NCI-H1092 (cell line): ENCODE measurements around the gene PSMC3.

ENCODE experiments used
- DNase-seq: peaks from one replicate; lab custom pipeline; 2025; lab: John Stamatoyannopoulos, UW

Gene PSMC3

GRCh38 chr11:47443028-47443700 is 16.9 kb upstream of the PSMC3 start:
- DNase-seq = peak; percentile 59

GRCh38 chr11:47442514-47442913 is 16.3 kb upstream of the PSMC3 start:
- DNase-seq = no peak

- no peak for DNase-seq
These were observed 15.2 kb upstream of the PSMC3 start for GRCh38 chr11:47441421-47441820.

DNA sequence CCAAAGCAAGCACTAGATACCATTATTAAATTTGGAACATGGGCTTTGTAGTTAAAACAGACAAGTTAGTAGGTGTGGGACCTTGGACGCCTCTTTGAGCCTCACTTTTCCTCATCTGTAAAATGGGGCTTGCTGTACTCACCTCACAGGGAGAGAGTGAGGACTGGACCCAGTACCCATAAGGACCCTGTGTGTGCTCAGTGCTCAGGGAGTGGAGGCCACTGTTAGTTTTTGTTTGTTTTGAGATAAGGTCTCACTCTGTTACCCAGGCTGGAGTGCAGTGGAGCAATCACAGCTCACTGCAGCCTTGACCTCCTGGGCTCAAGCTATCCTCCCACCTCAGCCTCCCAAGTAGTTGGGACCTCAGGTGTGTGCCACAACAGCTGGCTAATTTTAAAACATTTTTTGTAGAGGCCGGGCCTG is 13.8 kb upstream of the PSMC3 start:
- DNase-seq = no peak

- DNase-seq = no peak
These were observed 12.5 kb upstream of the PSMC3 start for GRCh38 chr11:47438721-47439120.

DNA sequence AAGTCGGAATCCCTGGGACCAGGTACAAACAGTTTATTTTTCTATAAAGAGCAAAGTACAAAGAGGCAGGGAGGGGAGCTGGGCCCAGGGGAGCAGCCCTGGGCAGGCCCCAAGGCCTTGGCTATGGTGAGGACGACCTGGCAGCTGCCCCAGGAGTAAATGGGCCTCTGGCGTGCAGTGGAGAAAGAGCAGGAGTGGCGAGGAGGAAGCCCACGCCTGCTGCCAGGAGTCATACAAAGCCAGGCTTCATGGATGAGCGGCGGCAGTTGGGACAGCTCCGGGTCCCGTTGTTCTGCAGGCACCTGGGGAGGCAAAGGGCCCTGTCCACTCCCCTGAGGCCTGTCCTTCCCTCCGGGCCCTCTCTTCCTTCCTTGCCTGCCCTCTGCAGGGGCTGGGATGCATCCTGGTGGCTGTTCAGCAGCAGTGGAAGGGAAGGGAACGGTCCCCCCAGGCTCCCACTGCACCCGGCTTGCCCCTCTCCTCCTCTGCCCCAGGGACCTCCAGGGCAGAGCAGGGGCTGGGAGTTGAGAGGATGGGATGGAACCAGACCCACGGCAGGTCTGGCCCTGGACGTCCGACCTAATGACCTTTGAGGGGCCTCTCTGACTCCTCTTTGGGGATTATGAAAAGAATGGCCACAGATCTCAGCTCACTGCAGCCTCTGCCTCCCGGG is 11.6 kb upstream of the PSMC3 start:
- peak; percentile 77 for DNase-seq

- DNase-seq = no peak
These were observed 11.0 kb upstream of the PSMC3 start for GRCh38 chr11:47437218-47437745.

- no peak for DNase-seq
These were observed 10.5 kb upstream of the PSMC3 start for GRCh38 chr11:47436726-47437125.

- no peak for DNase-seq
These were observed 9.4 kb upstream of the PSMC3 start for GRCh38 chr11:47435687-47436086.

- no peak for DNase-seq
These were observed 8.0 kb upstream of the PSMC3 start for GRCh38 chr11:47434011-47434786.

DNA sequence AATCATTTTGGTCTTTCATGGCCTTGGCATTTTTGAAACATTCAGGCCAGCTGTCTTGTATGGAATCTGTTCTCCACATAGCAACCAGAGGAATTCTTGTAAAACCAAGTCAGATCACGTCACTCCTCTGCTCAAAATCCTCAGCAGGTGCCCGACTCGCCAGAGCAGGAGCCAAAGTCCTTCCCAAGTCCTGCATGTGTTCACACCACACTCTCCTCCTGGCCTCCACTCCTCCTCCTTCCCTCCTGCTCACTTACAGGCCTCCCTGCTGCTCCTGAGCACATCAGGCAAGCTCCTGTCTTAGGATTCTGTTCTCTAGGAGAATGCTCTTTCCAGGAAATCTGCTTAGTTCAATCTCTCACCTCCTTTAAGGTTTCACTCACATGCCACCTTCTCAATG is 6.9 kb upstream of the PSMC3 start:
- no peak for DNase-seq

GRCh38 chr11:47431356-47432083 is 5.3 kb upstream of the PSMC3 start:
- no peak for DNase-seq

- DNase-seq = no peak
These were observed 4.3 kb upstream of the PSMC3 start for GRCh38 chr11:47430524-47430923.

DNA sequence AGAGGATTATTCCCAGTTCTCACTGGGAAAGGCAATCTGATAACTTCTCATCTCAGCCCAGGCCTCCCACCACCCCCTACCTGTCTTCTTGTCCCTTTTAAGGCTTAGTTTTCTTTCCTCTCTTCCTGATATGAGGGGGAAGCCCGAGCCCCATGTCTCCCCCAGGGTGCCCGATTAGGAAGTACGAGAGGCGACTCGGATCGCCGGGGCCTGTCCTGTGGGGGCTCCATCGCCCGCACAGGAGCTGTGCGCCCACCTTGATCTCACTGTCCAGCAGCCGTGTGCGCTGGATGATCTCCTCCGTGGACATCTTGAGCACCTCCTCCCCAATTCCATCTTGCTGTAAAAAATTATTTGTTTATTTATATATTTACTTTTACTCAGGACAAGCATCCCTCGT is 628 bp downstream of the PSMC3 start:
- DNase-seq = no peak

GRCh38 chr11:47418454-47419259 is 7.6 kb downstream of the PSMC3 start:
- DNase-seq = no peak

DNA sequence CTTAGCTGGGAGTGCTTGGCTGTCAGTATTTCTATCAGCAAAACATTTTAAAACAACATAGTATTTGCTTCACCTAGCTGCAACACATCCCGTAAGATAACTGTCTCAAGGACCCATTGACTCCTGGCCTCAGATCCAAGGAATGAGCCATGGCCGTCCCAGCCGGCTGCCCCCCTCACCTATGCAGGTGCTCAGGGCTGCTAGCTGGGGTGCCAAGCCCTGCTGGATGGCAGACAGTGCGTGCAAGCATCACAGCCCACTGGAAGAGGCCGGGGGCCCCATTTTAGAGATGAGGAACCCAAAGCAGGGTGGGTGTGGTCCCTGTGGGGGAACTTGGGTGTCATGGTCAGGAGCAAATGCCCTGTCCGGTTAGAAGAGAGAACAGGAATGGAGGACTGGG is 8.5 kb downstream of the PSMC3 start:
- no peak for DNase-seq

- no peak for DNase-seq
These were observed 10.2 kb downstream of the PSMC3 start for GRCh38 chr11:47415949-47416472.

GRCh38 chr11:47415091-47415854 is 11.0 kb downstream of the PSMC3 start:
- no peak for DNase-seq

GRCh38 chr11:47414685-47415070 is 11.6 kb downstream of the PSMC3 start:
- no peak for DNase-seq
